RWPE2 (cell line): ENCODE data around the gene LOXHD1.

ENCODE experiments used
- ATAC-seq: fragments of 200-7000 bp; cut with Tn5 transposase; 3 replicates; pipeline ENCODE4 v1.9.1; 2021; ENCODE audit warnings: low read depth
- DNase-seq: peaks from one replicate; pipeline ENCODE4 v3.0.0-alpha.2; 2020; ENCODE audit warnings: low spot score
- H3K27ac ChIP-seq: fragments of 450-650 bp; 2 replicates; pipeline ENCODE4 v1.5.1; 2017; ENCODE audit warnings: mild to moderate bottlenecking; ENCODE audit not compliant: poor library complexity, severe bottlenecking
- H3K27me3 ChIP-seq: fragments of 250-450 bp; sonication (Bioruptor Pico); 2 replicates; pipeline ENCODE4 v1.5.1; 2021; ENCODE audit warnings: mild to moderate bottlenecking, moderate library complexity; ENCODE audit not compliant: insufficient read depth, poor library complexity, severe bottlenecking
- H3K36me3 ChIP-seq: fragments of 250-450 bp; sonication (Bioruptor Pico); 2 replicates; pipeline ENCODE4 v1.5.1; 2020; ENCODE audit warnings: low read depth, mild to moderate bottlenecking, moderate library complexity
- H3K4me1 ChIP-seq: fragments of 250-450 bp; sonication (Bioruptor Pico); 2 replicates; pipeline ENCODE4 v1.5.1; 2021; ENCODE audit warnings: mild to moderate bottlenecking, moderate library complexity; ENCODE audit not compliant: insufficient read depth, poor library complexity, severe bottlenecking
- H3K4me3 ChIP-seq: fragments of 250-450 bp; sonication (Bioruptor Pico); 2 replicates; pipeline ENCODE4 v1.5.1; 2021; ENCODE audit warnings: mild to moderate bottlenecking, moderate library complexity; ENCODE audit not compliant: severe bottlenecking
- H3K9me3 ChIP-seq: fragments of 250-450 bp; sonication (Bioruptor Pico); 2 replicates; pipeline ENCODE4 v1.5.1; 2021; ENCODE audit warnings: mild to moderate bottlenecking, moderate library complexity; ENCODE audit not compliant: severe bottlenecking
- CTCF ChIP-seq: fragments of 450-650 bp; IDR thresholded peaks from one replicate; pipeline ENCODE4 v1.5.1; 2017; ENCODE audit warnings: mild to moderate bottlenecking, moderate library complexity; ENCODE audit not compliant: poor library complexity, severe bottlenecking

The LOXHD1 gene

GRCh38 chr18:46536215-46536874, 120.7 kb downstream of the LOXHD1 start:
- TF ChIP-seq CTCF, result no peak
- no peaks in the 10 kb centered on the region for H3K9me3 ChIP-seq
- DNase-seq (no peak), ATAC-seq (peak; percentile 95)
- H3K27me3 ChIP-seq, result no peaks in the 10 kb centered on the region
- H3K27ac ChIP-seq, result no peak overlapping the region
- peaks cover 6% of the 10 kb centered on the region for H3K4me1 ChIP-seq
- H3K36me3 ChIP-seq, result no peaks in the 10 kb centered on the region
- H3K4me3 ChIP-seq, result no peak overlapping the region

- ATAC-seq, result no peak
- TF ChIP-seq CTCF, result no peak
- H3K4me3 ChIP-seq, result no peak overlapping the region
These were observed 125.5 kb downstream of the LOXHD1 start for GRCh38 chr18:46531482-46531881.

GRCh38 chr18:46528037-46528436, 129.0 kb downstream of the LOXHD1 start:
- TF ChIP-seq CTCF, result no peak

More at GRCh38 chr18:46531482-46531881, 125.5 kb downstream of the LOXHD1 start:
- DNase-seq, result no peak
- Histone ChIP-seq H3K27ac (no peak overlapping the region), H3K36me3 (no peaks in the 10 kb centered on the region), H3K27me3 (no peaks in the 10 kb centered on the region), H3K4me1 (peaks cover under 1% of the 10 kb centered on the region), H3K9me3 (no peaks in the 10 kb centered on the region)

GRCh38 chr18:46519870-46520269, 137.2 kb downstream of the LOXHD1 start:
- no peak for TF ChIP-seq CTCF
- no peaks in the 10 kb centered on the region for H3K27me3 ChIP-seq
- H3K4me1 ChIP-seq, result no peaks in the 10 kb centered on the region
- no peaks in the 10 kb centered on the region for H3K9me3 ChIP-seq
- no peak for DNase-seq
- H3K4me3 ChIP-seq, result no peak overlapping the region
- no peak for ATAC-seq
- H3K36me3 ChIP-seq, result no peaks in the 10 kb centered on the region
- no peak overlapping the region for H3K27ac ChIP-seq

More at GRCh38 chr18:46528037-46528436, 129.0 kb downstream of the LOXHD1 start:
- Histone ChIP-seq H3K27ac (no peak overlapping the region), H3K9me3 (no peaks in the 10 kb centered on the region), H3K4me1 (no peaks in the 10 kb centered on the region), H3K4me3 (no peak overlapping the region), H3K27me3 (no peaks in the 10 kb centered on the region), H3K36me3 (no peaks in the 10 kb centered on the region)
- ATAC-seq (no peak), DNase-seq (no peak)

- ATAC-seq (peak; percentile 88), DNase-seq (no peak)
- H3K9me3 ChIP-seq, result no peaks in the 10 kb centered on the region
- no peak overlapping the region for H3K4me3 ChIP-seq
- no peaks in the 10 kb centered on the region for H3K4me1 ChIP-seq
- no peak overlapping the region for H3K27ac ChIP-seq
- no peaks in the 10 kb centered on the region for H3K27me3 ChIP-seq
- H3K36me3 ChIP-seq, result no peaks in the 10 kb centered on the region
- peak; percentile 38 for TF ChIP-seq CTCF
These were observed 138.6 kb downstream of the LOXHD1 start for GRCh38 chr18:46518438-46518837.
